ENCODE data around the gene CRYGS.
"Not testable (repeated sequence)": the region's sequence is repeated elsewhere in the genome, so short reads cannot be mapped to it uniquely, and the experiment has no call there.

The CRYGS gene

GRCh38 chr3:186519021-186519658 lies 25.0 kb downstream of the CRYGS start:
- no peak for DNase-seq (ENCODE audit: low read depth)

- DNase-seq (ENCODE audit: low read depth): no peak
Observed at GRCh38 chr3:186517218-186517617, 27.0 kb downstream of the CRYGS start.

GRCh38 chr3:186516646-186517045 lies 27.5 kb downstream of the CRYGS start:
- no peak for DNase-seq (ENCODE audit: low read depth)

- no peak for DNase-seq (ENCODE audit: low read depth)
Observed at GRCh38 chr3:186515125-186515524, 29.1 kb downstream of the CRYGS start.

- DNase-seq (ENCODE audit: low read depth): no peak
Observed at GRCh38 chr3:186514296-186515002, 29.7 kb downstream of the CRYGS start.

- no peak for DNase-seq (ENCODE audit: low read depth)
Observed at GRCh38 chr3:186513386-186513785, 30.8 kb downstream of the CRYGS start.

- no peak for DNase-seq (ENCODE audit: low read depth)
Observed at GRCh38 chr3:186512570-186513302, 31.4 kb downstream of the CRYGS start.

- DNase-seq (ENCODE audit: low read depth): no peak
Observed at GRCh38 chr3:186511702-186512101, 32.5 kb downstream of the CRYGS start.

- DNase-seq (ENCODE audit: low read depth): no peak
Observed at GRCh38 chr3:186511245-186511644, 32.9 kb downstream of the CRYGS start.

GRCh38 chr3:186510374-186511079 lies 33.7 kb downstream of the CRYGS start:
- DNase-seq (ENCODE audit: low read depth): no peak

GRCh38 chr3:186509423-186509822 lies 34.8 kb downstream of the CRYGS start:
- no peak for DNase-seq (ENCODE audit: low read depth)

- no peak for DNase-seq (ENCODE audit: low read depth)
Observed at GRCh38 chr3:186506857-186507256, 37.3 kb downstream of the CRYGS start.

- DNase-seq (ENCODE audit: low read depth): no peak
Observed at GRCh38 chr3:186506191-186506739, 37.9 kb downstream of the CRYGS start.

GRCh38 chr3:186502966-186503712 lies 41.0 kb downstream of the CRYGS start:
- no peak for DNase-seq (ENCODE audit: low read depth)

- DNase-seq (ENCODE audit: low read depth): no peak
Observed at GRCh38 chr3:186502138-186502948, 41.8 kb downstream of the CRYGS start.

GRCh38 chr3:186499949-186500348 lies 44.2 kb downstream of the CRYGS start:
- DNase-seq (ENCODE audit: low read depth): not testable (repeated sequence)

GRCh38 chr3:186498022-186498421 lies 46.2 kb downstream of the CRYGS start:
- DNase-seq (ENCODE audit: low read depth): not testable (repeated sequence)

GRCh38 chr3:186497608-186498007 lies 46.6 kb downstream of the CRYGS start:
- DNase-seq (ENCODE audit: low read depth): no peak

GRCh38 chr3:186496635-186497034 lies 47.5 kb downstream of the CRYGS start:
- no peak for DNase-seq (ENCODE audit: low read depth)

GRCh38 chr3:186496016-186496415 lies 48.2 kb downstream of the CRYGS start:
- DNase-seq (ENCODE audit: low read depth): no peak

Measured in fibroblast of the conjunctiva (primary cell).